ENCODE measurements around the gene CLPX.

Gene CLPX

DNA sequence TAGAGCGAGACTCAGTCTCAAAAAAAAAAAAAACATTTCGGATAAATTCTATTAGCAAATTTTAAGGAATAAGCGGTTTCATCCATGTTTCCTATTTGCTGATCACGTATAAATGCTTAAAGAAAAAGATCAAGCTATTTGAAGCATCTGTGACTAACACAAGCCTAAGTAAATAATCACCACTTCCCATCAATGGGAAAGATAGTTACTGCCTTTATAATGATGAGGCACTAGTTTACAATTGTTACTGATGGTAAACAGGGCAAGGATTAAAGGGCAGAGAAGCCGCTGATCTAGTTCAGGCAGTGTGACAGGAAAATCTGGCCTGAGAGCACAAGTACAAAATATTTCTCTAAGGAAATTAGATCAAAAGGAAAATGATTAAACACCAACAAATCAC lies 13.7 kb downstream of the CLPX start (continued):
- TF ChIP-seq, protein P1, sequence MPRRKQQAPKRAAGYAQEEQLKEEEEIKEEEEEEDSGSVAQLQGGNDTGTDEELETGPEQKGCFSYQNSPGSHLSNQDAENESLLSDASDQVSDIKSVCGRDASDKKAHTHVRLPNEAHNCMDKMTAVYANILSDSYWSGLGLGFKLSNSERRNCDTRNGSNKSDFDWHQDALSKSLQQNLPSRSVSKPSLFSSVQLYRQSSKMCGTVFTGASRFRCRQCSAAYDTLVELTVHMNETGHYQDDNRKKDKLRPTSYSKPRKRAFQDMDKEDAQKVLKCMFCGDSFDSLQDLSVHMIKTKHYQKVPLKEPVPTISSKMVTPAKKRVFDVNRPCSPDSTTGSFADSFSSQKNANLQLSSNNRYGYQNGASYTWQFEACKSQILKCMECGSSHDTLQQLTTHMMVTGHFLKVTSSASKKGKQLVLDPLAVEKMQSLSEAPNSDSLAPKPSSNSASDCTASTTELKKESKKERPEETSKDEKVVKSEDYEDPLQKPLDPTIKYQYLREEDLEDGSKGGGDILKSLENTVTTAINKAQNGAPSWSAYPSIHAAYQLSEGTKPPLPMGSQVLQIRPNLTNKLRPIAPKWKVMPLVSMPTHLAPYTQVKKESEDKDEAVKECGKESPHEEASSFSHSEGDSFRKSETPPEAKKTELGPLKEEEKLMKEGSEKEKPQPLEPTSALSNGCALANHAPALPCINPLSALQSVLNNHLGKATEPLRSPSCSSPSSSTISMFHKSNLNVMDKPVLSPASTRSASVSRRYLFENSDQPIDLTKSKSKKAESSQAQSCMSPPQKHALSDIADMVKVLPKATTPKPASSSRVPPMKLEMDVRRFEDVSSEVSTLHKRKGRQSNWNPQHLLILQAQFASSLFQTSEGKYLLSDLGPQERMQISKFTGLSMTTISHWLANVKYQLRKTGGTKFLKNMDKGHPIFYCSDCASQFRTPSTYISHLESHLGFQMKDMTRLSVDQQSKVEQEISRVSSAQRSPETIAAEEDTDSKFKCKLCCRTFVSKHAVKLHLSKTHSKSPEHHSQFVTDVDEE (CRISPR knock-in tag; IDR thresholded peaks at IDR 0.05), result no peak
- no peak for TF ChIP-seq TCF4 (CRISPR knock-in tag; IDR thresholded peaks at IDR 0.05; ENCODE audit: borderline replicate concordance)
- TF ChIP-seq SNAI2 (CRISPR knock-in tag; IDR thresholded peaks at IDR 0.05), result no peak
- TF ChIP-seq PATZ1 (CRISPR knock-in tag; IDR thresholded peaks at IDR 0.05; ENCODE audit: borderline replicate concordance), result no peak
- no peak for TF ChIP-seq ZNF70 (CRISPR knock-in tag; IDR thresholded peaks at IDR 0.05)
- no peak for TF ChIP-seq ZFP3 (CRISPR knock-in tag; IDR thresholded peaks at IDR 0.05)
- TF ChIP-seq ARNTL (CRISPR knock-in tag; IDR thresholded peaks at IDR 0.05; ENCODE audit: borderline replicate concordance, low read depth), result no peak
- no peak for TF ChIP-seq GLIS3 (CRISPR knock-in tag; IDR thresholded peaks at IDR 0.05)
- TF ChIP-seq ZFP30 (CRISPR knock-in tag; IDR thresholded peaks at IDR 0.05), result no peak
- TF ChIP-seq PPARA (CRISPR knock-in tag; IDR thresholded peaks at IDR 0.05; ENCODE audit: borderline replicate concordance), result no peak
- no peak for TF ChIP-seq OSR1 (CRISPR knock-in tag; IDR thresholded peaks at IDR 0.05)
- no peak for TF ChIP-seq RARB (CRISPR knock-in tag; IDR thresholded peaks at IDR 0.05)

DNA sequence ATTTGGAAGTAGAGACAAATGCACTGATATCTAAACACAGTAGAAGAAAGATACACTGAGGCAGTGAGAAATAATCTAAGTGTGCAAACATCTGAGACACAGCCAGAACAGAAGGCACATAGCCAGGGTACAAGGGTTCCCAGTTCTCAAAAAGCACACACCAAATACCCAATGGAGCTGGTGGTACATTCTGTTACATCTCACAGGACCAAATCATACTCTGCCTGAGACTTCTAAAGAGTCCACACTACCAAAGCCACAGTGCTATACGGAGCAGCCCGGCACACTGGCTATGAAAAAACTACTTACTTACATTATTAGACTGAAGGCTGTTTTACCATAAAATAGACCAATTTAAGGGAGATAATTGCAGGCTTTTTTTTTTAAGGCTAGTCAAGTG lies 19.3 kb downstream of the CLPX start:
- TF ChIP-seq PPARA (CRISPR knock-in tag; IDR thresholded peaks at IDR 0.05; ENCODE audit: borderline replicate concordance) (no peak), CREB5 (CRISPR knock-in tag; IDR thresholded peaks at IDR 0.05; ENCODE audit: low read depth) (no peak), CSDC2 (CRISPR knock-in tag; IDR thresholded peaks at IDR 0.05) (no peak), ZFP30 (CRISPR knock-in tag; IDR thresholded peaks at IDR 0.05) (no peak), GLIS3 (CRISPR knock-in tag; IDR thresholded peaks at IDR 0.05) (no peak), RARB (CRISPR knock-in tag; IDR thresholded peaks at IDR 0.05) (no peak), TCF4 (CRISPR knock-in tag; IDR thresholded peaks at IDR 0.05; ENCODE audit: borderline replicate concordance) (no peak), ZNF565 (CRISPR knock-in tag; conservative IDR thresholded peaks at IDR 0.05; ENCODE audit: low read depth) (no peak), TOX (CRISPR knock-in tag; IDR thresholded peaks at IDR 0.05; ENCODE audit: borderline replicate concordance) (no peak), ZC3H10 (CRISPR knock-in tag; IDR thresholded peaks at IDR 0.05) (no peak), ZFP3 (CRISPR knock-in tag; IDR thresholded peaks at IDR 0.05) (no peak), ZNF70 (CRISPR knock-in tag; IDR thresholded peaks at IDR 0.05) (no peak), SNAI2 (CRISPR knock-in tag; IDR thresholded peaks at IDR 0.05) (no peak), ZNF8 (CRISPR knock-in tag; IDR thresholded peaks at IDR 0.05) (no peak), ISL1 (CRISPR knock-in tag; IDR thresholded peaks at IDR 0.05) (no peak), ARNTL (CRISPR knock-in tag; IDR thresholded peaks at IDR 0.05; ENCODE audit: borderline replicate concordance, low read depth) (no peak), OSR1 (CRISPR knock-in tag; IDR thresholded peaks at IDR 0.05) (no peak), PATZ1 (CRISPR knock-in tag; IDR thresholded peaks at IDR 0.05; ENCODE audit: borderline replicate concordance) (no peak)
- TF ChIP-seq, protein P1 (CRISPR knock-in tag; IDR thresholded peaks at IDR 0.05), result no peak
- TF ChIP-seq, protein P2, sequence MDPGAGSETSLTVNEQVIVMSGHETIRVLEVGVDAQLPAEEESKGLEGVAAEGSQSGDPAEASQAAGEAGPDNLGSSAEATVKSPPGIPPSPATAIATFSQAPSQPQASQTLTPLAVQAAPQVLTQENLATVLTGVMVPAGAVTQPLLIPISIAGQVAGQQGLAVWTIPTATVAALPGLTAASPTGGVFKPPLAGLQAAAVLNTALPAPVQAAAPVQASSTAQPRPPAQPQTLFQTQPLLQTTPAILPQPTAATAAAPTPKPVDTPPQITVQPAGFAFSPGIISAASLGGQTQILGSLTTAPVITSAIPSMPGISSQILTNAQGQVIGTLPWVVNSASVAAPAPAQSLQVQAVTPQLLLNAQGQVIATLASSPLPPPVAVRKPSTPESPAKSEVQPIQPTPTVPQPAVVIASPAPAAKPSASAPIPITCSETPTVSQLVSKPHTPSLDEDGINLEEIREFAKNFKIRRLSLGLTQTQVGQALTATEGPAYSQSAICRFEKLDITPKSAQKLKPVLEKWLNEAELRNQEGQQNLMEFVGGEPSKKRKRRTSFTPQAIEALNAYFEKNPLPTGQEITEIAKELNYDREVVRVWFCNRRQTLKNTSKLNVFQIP (CRISPR knock-in tag; IDR thresholded peaks at IDR 0.05; ENCODE audit: borderline replicate concordance, low read depth), result no peak
- no peak for ATAC-seq

Data from SK-N-SH treated with all-trans-retinoic acid at 6 μM for 48 hours (cell line).